SIG-M5 treated with dmso at 0.1 percent for 504 hours (cell line): ENCODE results near the gene PCBP4.
A peak's percentile ranks its signal among the peaks of the same experiment; 100 is the strongest.
"Not testable (repeated sequence)": the region's sequence is repeated elsewhere in the genome, so short reads cannot be mapped to it uniquely, and the experiment has no call there.

Source experiments
- DNase-seq: peaks from one replicate; lab custom pipeline; 2025; ENCODE audit not compliant: unreplicated experiment; lab: John Stamatoyannopoulos, UW

PCBP4 gene

GRCh38 chr3:51994530-51994929 is 27.3 kb upstream of the PCBP4 start:
- no peak for DNase-seq

DNA sequence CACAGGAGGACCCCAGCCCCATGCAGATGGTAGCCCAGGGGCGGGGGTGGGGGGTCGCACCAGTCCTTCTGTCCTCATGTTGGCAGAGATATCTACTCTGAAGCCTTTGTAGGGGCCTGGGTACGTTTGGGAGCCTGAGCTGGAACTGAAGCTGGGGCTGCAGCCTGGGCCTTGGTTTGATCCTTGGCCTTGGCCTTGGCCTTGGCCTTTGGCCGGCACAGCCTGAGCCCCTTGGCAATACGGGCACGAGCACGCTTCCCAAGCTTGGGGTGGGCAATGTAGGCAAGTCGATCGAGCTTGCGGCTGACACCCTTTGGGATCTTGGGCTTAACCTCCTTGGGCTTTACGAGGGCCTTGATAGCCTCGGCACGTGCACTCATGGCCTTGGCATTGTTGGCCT is 26.4 kb upstream of the PCBP4 start:
- not testable (repeated sequence) for DNase-seq

GRCh38 chr3:51992017-51992682 is 24.9 kb upstream of the PCBP4 start:
- no peak for DNase-seq

DNA sequence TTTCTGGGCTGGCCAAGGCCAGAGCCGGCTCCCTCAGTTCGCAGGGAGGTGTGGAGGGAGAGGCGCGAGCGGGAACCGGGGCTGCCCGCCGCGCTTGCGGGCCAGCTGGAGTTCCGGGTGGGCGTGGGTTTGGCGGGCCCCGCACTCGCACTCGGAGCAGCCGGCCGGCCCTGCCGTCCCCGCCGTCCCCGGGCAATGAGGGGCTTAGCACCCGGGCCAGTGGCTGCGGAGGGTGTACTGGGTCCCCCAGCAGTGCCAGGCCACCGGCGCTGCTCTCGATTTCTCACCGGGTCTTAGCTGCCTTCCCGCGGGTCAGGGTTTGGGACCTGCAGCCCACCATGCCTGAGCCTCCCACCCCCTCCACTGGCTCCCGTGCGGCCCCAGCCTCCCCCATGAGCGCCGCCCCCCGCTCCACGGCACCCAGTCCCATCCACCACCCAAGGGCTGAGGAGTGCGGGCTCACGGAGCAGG is 23.3 kb upstream of the PCBP4 start:
- not testable (repeated sequence) for DNase-seq

GRCh38 chr3:51988286-51989146 is 21.3 kb upstream of the PCBP4 start:
- no peak for DNase-seq

GRCh38 chr3:51987568-51987967 is 20.3 kb upstream of the PCBP4 start:
- no peak for DNase-seq

DNA sequence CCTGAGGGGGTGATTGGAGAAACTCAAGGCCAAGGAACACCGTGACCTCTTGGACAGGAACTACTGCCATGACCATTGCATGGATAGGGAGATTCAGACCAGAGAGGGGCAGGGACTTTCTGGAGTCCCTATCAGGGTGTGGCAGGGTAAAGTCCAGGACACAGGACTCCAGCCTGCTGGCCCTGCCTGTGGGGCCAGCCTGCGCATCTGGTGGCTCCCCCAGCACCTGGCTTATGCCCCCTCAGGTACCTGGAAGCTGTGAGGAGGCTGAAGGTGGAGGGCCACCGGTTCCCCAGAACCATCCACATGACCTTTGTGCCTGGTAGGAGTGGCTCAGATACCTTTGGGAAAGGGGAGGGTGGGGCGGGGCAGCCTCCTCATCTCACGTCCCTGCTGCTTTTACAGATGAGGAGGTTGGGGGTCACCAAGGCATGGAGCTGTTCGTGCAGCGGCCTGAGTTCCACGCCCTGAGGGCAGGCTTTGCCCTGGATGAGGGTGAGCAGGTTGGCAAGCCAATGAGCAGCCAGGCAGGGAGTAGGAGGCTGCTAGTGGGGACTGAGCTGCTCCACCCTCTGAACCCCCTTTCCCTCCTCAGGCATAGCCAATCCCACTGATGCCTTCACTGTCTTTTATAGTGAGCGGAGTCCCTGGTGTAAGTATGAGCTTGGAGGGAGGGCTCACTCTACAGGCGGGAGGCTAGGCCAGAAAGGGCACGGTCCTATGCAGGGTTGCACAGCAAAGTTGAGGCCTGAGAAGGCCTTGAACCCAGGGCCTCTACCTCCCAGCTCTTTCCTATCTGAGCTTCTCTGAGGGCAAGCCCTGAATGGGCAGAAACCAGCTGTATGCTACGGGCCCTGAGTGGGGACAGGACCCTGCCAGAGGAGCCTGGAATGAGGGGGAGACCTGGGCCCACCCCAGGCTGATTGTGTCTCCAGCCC is 19.0 kb upstream of the PCBP4 start:
- DNase-seq = no peak

DNA sequence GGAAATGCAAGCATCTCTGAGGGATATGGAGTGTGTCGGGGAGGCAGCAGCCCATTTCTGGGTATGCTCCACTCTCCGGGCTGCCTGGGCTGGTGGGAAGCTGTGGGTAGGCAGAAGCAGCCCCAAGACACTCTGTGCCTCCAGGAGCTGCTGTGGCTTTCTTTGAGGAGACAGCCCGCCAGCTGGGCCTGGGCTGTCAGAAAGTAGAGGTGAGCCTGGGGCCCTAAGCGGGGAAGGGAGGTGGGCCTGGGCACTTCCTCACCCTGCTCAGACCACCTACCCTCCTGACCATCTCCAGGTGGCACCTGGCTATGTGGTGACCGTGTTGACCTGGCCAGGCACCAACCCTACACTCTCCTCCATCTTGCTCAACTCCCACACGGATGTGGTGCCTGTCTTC is 17.8 kb upstream of the PCBP4 start:
- DNase-seq = no peak

GRCh38 chr3:51984269-51984647 is 17.0 kb upstream of the PCBP4 start:
- DNase-seq = no peak

GRCh38 chr3:51983578-51984268 is 16.5 kb upstream of the PCBP4 start:
- no peak for DNase-seq

GRCh38 chr3:51982838-51983577 is 15.8 kb upstream of the PCBP4 start, which contains the start of gene ACY1:
ACY1 (plus strand) TSS chr3:51983535; CDS start chr3:51984065, 530 bp downstream.
- peak; percentile 86 for DNase-seq

GRCh38 chr3:51982352-51982837 is 15.1 kb upstream of the PCBP4 start:
- no peak for DNase-seq

DNA sequence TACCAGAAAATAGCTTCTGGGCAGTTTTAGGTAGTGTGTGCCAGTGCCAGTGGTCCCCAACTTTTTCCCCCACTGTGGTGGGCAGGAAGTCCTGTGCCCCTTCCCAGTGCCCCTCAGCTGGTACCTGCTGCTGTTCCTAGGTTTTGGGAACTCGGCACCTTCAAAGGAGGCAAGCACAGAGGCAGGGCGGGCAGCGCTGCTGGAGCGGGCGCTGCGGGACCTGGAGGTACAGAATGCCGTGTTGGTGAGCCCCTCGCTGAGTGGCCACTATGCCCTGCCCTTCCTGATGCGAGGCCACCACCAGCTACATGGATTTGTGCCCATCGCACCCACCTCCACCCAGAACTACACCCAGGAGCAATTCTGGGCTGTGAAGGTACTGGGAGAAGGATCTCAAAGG is 13.0 kb upstream of the PCBP4 start:
- DNase-seq = no peak

- DNase-seq = no peak
These were observed 10.9 kb upstream of the PCBP4 start for GRCh38 chr3:51978143-51978502.

DNA sequence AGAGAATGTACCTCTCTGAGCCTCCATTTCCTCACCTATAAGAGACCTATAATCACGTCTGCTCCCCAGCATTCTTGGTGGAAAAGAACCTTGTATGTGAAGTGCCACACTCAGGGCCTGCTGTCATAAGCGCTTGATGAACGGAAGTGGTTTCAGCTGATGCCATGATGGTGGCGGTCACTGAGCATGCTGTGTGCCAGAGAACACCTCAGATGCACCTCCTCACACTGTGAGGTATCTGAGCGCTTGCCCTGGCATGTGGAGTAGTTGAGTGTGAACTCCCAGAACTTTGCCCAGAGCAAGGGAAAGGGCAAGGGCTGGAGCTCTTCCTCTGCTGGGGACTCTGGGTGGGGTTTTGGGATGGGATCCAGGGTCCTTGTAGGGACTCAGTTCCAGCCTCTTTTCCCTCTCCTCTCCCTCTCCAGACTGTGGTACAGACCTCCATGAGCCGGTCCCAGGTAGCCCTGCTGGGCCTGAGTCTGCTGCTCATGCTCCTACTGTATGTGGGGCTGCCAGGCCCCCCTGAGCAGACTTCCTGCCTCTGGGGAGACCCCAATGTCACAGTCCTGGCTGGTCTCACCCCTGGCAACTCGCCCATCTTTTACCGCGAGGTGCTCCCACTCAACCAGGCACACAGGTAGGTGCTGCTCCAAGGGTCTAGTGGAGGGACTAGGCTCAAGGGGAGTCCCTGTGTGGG is 10.3 kb upstream of the PCBP4 start:
- no peak for DNase-seq

DNA sequence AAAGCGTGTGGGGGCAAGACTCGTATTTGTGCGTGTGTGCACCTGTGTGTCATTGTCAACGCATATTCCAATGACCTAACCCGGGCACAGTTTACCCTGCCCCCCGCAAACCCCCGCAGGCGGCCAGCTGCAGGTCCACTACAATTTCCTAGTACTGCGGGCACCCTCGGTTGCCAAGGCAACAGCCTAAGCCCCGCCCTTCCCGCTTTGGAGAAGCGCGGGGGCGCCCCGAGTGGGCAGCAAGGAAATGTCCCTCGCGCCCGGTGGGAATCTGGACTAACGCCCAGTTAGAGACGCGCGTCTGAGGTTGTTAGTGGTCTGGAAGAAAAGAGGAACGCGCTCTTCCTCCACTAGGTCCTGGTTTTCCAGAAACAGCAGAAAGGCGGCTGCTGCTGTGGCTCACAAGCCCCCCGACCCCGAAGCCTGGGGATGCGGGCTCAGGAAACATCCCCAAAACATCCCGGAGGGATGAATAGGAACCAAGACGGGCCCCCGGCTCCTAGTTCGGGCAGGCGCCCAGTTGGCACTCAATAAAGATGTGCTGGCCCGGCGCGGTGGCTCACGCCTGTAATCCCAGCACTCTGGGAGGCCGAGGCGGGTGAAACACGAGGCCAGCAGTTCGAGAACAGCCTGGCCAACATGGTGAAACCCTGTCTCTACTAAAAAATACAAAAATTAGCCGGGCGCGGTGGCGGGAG is 8.7 kb upstream of the PCBP4 start:
- DNase-seq = no peak

DNA sequence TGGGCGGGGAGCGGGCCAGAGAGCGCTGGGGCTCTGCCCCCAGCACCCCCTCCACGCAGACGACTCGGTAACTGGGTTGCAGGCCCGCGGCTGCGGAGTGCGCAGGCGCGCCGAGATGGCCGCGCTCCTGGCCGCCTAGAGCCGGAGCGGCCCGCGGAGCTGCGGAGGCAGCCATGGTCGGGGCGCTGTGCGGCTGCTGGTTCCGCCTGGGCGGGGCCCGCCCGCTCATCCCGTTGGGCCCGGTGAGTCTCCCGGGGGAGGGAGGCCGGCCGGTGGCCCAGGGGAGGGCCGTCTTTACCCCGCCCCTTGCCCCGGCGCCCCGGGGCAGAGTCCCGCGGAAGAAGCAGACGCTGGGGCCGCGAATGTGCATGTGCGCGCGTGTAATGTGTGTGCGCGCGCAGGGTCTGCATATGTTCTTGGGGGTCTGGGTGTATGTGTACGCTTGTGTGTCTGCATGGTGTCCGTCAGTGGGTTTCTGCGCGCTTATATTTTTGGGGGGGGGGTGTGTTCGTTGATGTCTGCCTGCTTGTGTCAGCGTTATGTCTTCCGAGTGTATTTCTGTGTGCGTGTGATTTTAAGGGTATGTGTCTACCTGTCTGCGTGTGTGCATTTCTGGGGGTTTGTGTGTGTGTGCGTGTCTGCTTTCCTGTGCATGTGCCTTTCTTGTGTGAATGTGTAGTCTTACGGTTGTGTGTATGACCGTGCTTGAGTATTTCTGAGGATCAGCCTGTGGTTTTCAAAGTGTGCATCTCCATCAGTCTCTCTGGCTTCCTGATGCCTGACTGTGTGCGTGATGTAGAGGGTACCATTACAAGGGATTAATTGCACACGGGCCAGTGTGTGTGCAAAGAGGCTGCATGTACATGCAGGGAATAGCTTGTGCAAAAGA is 8.0 kb upstream of the PCBP4 start, which contains the start of gene ABHD14A:
TSS of gene ABHD14A (plus strand) at position 102 of the 889 bp plus-strand sequence. CDS start at position 174, 72 bp downstream.
- peak; percentile 59 for DNase-seq
